HG03066 (cell line): Measurements from ENCODE around the gene POLQ.
"Not testable (repeated sequence)": the region's sequence is repeated elsewhere in the genome, so short reads cannot be mapped to it uniquely, and the experiment has no call there.

Experiments used
- ATAC-seq: cut with Tn5 transposase; IDR thresholded peaks from one replicate; pipeline ENCODE4 v1.9.1; 2021; ENCODE audit warnings: low read depth; ENCODE audit not compliant: unreplicated experiment

The POLQ gene

DNA sequence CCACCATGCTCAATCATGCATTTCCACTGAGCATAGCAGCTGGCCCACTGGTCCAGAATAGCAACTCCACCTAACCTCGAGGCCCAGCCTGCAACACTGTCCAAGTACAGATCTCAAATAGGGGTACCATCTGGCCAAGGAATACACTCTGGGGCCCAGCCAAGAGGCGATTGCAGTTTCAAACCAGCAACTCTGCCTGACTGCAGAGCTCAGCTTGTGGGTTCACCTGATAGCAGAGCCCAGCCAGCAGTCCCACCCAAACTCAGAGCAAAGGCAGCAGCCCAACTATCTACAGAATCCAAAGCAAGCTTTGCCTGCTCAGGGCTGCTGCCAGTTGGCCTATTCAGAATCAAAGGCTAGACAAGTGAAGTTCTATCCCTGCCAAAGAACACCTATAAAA, 30.5 kb downstream of the POLQ start:
- no peak for ATAC-seq

GRCh38 chr3:121514496-121514895, 31.3 kb downstream of the POLQ start:
- no peak for ATAC-seq

- ATAC-seq = no peak
Observed at GRCh38 chr3:121508389-121508788, 37.4 kb downstream of the POLQ start.

DNA sequence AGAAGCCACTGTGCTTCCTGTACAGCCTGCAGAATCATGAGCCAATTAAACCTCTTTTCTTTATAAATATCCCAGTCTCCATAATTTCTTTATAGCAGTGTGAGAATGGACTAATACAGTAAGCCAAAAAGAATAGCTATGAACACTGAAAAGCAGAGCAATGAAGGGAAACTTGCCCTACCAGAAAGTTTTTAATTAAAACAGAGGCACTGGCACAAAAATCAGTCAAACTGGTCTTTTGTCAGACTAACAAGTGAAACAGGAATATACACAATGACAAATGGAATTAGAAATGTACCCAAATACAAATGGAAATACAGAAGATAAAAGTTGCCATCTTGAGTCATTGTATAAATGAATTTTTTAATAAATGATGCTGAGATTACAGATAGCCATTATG, 40.5 kb downstream of the POLQ start:
- no peak for ATAC-seq

GRCh38 chr3:121504618-121505017, 41.2 kb downstream of the POLQ start:
- no peak for ATAC-seq

GRCh38 chr3:121496786-121497185, 49.0 kb downstream of the POLQ start:
- no peak for ATAC-seq

DNA sequence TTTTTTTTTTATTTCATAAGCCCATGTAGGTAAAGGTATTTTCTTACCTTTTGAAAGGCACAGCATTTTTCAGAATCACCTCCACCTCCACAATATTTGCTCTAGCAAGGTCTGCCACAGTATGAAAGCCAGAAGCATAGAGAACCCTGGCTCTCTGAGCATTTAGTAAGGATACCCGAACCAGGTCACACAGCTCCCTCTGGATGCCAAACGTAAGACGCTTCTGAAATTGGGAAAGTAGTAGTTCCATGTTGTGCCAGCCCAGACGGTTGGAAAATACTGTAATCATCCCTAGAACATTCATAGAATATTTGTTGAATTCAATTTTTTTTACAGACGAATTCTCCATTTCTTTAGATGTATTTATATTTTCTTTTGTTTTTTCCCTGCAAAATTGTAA, 52.4 kb downstream of the POLQ start:
- no peak for ATAC-seq

GRCh38 chr3:121491683-121492320, 54.0 kb downstream of the POLQ start:
- ATAC-seq = no peak

- no peak for ATAC-seq
Observed at GRCh38 chr3:121490161-121490560, 55.6 kb downstream of the POLQ start.

- ATAC-seq = no peak
Observed at GRCh38 chr3:121488628-121489027, 57.2 kb downstream of the POLQ start.

DNA sequence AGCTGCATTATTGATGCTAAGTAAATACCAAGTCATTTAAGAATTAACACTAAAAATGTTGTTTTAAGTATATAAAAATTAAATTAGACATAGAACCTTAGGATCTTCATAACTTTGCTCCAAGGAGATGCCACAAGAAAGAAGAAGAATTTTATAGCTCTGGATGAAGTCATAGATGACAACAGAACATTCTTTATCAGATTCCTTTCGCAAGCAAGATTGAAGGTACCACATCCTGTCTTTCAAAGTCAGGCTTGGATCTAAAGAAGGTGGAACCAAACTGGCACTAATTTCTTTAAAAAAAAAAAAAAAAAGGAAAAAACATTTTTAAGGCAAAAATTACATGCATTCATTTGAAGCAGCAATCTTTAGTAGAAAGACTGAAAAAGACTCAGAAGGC, 62.5 kb downstream of the POLQ start:
- no peak for ATAC-seq

- no peak for ATAC-seq
Observed at GRCh38 chr3:121482660-121483059, 63.1 kb downstream of the POLQ start.

- no peak for ATAC-seq
Observed at GRCh38 chr3:121481106-121481880, 64.5 kb downstream of the POLQ start.

DNA sequence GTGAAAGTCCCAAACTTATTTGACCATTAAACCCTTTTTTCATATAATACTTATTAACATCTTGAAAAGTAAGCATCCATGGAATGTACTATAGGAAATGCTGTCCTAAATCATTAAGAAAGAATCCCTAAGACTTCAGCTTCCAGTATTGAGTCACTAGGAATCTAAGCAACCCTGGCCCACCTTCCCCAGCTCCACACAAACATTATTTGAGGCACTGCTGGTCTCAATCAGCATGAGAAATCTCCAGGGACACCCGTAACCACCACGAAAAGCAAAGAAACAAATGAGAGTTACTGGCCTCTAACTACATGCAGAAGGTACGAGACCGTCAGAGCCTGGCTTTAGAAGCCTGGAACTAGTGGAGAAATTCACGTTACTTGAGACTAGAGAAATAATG, 68.2 kb downstream of the POLQ start:
- no peak for ATAC-seq

GRCh38 chr3:121473001-121473400, 72.8 kb downstream of the POLQ start:
- no peak for ATAC-seq

DNA sequence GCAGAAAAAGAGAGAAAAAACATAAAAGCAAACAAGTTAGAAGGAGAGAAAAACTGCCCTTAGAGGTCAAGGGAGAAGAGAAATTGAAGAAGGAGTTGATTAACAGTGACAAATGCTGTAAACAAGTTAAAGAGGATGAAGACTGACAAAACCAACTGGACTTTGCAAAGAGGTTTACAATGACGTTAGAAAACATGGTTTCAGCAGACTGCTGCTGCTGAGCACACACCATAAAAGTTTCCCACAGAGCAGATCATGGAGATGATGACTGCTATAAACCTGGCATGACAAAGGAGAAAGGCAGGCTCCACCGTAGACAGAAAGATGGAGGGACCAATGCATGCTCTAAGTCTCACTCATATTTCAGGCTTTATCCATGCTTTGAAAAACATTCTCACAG, 78.7 kb downstream of the POLQ start:
- no peak for ATAC-seq

GRCh38 chr3:121463745-121464144, 82.0 kb downstream of the POLQ start:
- no peak for ATAC-seq

DNA sequence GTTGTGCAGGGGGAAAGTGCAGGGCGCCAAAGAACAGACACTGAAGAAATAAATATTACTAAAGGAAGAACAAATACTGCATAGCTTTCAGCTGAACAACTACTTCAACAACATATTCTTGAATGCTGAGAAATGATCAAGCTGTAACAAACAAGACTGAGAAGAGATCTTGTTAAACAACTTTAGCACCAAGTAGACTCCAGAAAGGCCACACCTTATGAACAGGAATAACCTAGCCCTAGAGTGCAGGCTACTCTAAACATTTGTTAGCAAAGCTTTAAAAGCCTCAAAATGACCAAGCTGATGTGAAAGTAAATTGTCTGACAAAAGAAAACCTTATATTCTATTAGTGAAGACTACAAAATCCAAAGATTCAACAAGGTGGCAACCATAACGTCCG, 83.2 kb downstream of the POLQ start:
- ATAC-seq = no peak

DNA sequence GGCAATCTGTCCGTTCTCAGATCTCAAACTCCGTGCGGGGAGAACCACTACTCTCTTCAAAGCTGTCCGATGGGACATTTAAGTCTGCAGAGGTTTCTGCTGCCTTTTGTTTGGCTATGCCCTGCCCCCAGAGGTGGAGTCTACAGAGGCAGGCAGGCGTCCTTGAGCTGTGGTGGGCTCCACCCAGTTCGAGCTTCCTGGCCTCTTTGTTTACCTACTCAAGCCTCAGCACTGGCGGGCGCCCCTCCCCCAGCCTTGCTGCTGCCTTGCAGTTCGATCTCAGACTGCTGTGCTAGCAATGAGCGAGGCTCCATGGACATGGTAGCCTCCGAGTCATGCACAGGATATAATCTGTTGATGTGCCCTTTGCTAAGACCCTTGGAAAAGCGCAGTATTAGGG, 94.0 kb downstream of the POLQ start:
- ATAC-seq = not testable (repeated sequence)

- no peak for ATAC-seq
Observed at GRCh38 chr3:121443456-121443855, 102.3 kb downstream of the POLQ start.

DNA sequence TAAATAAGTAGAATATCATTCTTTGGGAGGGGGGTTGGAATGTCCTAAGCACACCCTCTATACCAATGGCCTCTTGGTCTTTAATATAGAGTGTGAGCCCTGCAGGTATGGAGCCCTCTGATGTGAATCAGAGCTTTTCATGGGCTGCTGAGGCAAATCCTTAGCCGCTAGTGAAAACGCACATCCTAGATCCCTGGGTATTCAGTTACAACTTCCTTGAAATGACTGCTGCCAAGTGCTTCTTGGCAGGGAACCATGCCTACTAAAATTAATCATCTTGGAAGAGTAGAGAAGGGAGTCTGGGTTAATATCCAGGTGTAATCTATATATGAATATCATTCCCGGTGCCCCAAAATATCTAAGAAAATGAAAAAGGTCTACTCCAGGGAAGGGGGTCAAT, 109.1 kb downstream of the POLQ start:
- no peak for ATAC-seq

DNA sequence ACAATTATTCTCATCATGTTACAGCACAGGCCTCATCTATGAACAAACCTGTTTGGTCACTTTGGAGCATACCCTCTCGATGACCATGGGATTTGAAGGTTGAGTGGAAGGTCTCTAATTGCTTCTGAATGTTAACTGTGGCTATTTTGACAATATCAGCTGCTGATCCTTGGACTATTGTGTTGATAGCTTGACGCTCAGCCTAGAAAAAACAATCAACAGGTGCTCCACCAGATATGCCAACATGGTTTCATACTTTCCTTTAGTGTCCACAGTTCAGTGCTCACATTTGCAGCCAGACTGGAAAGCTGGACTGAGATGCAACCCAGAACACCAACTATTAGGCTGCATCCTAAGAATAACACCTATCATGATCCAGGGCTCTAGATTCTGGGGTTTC, 109.7 kb downstream of the POLQ start:
- ATAC-seq = no peak
